NK-92 (cell line): ENCODE measurements around the gene COL16A1.
"Not testable (repeated sequence)": the region's sequence is repeated elsewhere in the genome, so short reads cannot be mapped to it uniquely, and the experiment has no call there.

ENCODE experiments used
- DNase-seq: peaks from one replicate; lab custom pipeline; 2025; ENCODE audit not compliant: unreplicated experiment; lab: John Stamatoyannopoulos, UW

COL16A1 gene

DNA sequence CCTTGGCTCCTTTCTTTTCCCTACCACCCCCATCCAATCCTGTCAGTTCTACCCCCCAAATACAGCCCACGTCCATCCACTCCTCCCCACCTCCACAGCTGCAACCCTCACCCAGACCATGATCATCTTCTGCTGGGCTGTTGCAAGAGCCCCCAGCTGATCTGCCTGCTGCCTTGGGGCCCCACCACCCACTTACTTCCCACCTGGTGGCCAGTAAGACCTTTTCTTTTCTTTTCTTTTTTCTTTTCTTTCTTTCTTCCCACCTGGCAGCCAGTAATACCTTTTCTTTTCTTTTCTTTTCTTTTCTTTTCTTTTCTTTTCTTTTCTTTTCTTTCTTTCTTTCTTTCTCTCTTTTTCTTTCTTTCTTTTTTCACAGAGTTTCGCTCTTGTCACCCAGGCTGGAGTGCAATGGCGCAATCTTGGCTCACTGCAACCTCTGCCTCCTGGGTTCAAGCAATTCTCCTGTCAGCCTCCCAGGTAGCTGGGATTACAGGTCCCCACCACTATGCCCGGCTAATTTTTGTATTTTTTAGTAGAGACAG, 3.3 kb upstream of the COL16A1 start:
- DNase-seq, result not testable (repeated sequence)

DNA sequence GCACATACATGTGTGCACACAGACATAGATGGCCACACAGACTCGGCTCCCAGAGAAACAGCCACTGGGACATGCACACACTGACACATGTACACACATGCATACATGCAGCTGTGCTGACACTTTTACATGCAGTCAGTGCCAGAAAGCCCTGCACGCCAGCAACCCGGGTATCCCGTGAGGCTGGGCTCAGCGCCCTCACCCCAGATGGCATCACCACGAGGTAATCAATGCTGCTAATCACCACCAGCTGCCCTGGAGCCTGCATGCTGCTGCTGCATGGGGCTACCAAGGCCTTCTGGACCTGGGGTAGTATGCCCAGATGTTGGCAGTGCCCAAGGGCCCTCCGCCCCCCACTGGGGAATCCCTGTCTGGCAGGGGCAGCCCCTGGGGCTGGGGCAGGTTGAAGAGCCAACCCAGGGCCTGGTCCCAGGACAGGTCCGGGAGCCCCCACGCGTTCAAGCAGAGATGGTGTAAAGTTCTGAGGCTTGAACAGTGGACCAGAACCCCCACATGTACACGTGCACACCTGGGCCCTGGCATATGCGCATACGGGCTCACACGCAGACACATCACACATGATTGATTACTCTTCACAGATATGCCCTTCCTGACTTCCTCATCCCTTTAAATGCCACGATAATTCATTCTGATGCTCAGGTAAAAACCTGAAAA, 2.7 kb upstream of the COL16A1 start:
- DNase-seq, result no peak

DNA sequence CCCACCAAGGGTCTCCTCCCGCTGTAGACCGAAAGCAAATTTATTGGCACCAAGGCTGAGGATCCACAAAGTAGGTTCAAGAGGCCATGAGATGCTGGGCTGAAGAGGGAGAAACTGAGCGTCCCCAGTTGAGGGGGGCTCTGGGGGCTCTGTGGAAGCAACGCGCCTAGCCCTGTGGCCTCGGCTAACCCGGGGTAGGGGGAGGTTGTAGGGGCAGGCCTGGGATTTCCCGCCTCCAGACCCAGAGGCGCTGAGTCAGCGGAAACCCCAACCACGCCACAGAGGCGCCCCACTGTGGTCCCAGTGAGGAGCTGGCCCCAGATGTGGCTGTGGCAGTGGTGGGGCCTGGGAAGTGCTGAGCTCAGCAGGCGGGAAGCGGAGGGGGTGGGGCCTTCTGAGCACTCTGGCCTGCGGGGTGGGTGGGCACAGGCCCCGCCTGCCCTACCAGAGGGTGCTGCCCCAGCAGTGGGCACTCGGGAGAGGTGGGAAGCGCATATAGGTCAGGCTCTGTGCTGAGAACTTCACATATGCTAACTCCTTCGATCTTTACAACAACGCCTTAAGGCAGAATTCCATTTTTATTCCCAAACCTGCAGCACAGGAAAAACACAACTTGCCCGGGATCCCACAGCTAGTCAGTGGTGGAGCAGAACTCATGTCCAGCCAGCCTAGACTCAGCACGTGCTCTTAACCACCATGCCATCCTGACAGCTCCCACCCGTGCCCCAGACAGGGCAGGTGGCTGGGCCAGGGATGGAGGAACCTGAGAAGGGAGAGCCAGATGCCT, 1.5 kb upstream of the COL16A1 start:
- no peak for DNase-seq

DNA sequence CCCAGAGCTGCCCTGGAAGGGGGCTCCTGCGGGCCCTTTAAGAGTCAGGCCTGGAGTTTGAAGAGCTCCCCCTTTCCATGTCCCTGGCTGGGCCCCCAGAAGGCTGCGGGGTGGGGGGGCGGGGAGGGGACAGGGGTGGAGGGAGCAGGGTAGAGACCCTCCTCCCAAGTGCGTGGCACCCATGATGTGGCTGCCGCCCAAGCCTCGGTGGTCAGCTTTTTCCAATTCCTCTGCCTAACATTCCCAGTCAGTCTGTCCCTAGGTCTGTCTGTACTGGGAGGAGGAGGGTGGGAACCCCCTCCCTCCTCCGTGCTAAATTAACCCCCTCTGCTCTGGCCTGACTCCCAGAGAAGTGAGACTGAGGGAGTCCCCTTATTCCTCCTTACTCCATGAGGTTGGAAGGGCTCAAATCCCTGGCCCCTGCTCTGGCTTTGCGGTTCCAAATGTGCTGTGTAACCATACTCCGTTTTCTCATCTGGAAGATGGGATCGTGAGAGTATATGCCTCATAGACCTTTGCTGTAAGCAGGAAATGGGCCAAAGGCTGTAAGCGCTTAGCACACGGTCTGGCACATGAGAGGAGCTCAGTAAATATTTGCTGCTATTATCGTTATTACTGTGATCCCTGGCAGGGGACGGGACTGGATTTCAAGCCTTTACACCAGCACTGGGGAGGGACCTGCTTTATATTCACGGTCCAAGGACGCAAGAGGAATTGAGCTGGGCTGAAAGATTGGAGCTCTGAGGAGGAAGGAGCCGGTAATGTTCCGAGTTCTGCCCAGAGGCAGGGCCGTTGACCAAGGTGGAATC, 658 bp upstream of the COL16A1 start:
- DNase-seq, result no peak

DNA sequence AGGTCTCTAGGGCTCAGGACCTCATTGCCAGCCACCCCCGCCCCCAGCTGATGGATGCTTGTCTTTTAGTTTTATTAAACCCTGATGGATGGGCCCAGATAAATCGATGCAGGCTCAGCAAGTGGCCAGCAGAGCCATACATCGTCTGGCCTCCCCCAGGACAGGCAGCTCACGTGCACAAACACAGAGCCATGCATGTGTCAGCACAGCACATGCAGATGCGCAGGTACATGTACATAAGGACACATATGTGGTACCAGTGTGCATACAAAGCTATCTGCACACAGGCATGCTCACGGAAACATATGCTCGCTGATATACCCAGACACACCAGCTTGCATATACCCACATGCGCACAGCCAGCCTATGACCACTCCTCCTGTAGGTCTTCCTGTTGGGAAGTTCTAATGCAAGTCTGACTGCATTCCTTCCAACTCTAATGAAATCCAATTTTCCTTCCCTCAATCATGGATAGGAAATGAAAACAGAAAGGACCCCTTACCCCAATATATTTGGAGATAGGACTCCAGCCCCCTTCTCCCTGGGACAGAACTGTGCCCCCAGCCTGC, 897 bp downstream of the COL16A1 start:
- no peak for DNase-seq

DNA sequence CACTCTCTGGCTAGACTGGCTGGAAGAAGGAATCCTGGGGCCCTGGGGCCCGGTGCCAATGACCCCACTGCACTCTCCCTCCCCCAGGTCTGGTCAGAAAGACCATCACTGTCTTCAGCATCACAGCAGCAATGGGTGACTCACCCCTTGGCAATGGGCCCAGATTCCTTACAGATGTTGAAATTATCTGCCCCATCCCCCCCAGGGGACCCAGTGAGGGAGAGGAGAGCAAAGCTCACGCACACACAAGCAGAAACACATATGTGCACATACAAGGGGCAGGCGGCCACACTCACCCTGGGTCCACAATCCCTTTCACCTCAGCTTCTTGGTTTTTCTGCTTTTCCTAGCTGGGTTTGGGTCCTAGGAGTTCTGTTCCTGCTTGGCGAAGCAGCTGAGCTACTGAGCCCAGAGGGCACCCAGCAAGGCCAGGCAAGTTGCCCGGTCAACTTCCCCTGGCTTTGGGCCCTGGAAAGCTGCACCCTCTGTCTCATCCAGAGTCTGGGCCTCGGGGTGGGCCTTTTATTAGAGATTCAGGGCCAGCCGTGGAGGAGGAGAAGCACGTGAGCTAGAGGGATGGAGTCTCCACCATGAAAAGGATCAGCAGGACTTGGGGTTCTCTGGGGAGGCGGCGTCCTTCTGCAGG, 2.6 kb downstream of the COL16A1 start:
- DNase-seq, result no peak

DNA sequence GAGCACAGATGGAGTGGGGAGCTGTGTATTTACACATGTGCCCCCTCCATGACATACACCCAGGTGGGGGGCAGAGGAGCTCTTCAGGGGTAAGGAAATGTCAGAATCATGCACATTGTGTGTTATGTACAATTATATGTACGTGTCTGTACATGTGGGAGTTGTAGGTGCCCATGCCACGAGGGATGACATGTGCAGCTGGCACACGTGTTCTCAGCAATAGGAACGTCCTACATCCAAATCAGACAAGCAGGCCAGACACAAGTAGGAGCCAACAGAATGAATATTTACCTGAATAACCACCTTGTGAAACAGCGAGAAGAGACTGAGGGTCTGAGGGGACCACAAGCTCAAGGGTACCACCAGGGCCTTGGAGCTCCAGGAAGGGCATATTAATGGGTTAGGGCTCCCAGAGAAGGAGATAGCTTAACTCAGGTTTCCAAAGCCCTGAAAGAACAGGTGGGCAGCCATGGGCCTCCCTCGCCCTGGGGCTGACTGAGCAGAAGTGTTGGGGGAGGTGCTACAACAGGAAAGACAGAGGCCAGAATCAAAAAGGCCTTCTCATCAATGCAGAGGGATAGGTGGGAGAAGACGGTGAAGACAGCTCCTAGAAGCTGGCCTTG, 3.2 kb downstream of the COL16A1 start:
- no peak for DNase-seq

DNA sequence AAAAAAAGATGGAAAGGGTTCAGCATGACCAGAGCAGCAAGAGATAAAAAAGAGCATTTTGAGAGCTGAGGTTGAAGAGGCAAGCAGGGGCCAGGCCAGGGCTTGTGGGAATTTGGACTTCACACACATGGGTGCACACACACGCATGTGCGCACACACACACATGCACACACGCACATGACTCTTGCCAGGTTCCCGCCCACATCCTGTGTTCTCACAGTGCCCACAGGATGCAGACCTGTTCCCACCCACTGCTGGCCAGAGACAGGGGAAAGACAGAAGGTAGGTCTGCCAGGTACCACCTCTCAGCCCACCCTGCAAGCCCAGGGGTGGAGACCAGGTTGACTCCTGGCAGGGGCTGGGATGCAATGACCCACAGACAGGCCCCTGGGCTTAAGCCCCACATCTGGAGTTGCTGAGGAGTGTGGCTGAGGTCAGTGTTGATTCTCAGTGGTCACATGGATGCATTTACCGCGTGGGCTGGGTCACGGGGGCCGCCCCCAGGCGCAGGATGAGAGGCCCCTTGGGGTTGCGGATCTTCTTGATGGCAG, 4.4 kb downstream of the COL16A1 start:
- no peak for DNase-seq

DNA sequence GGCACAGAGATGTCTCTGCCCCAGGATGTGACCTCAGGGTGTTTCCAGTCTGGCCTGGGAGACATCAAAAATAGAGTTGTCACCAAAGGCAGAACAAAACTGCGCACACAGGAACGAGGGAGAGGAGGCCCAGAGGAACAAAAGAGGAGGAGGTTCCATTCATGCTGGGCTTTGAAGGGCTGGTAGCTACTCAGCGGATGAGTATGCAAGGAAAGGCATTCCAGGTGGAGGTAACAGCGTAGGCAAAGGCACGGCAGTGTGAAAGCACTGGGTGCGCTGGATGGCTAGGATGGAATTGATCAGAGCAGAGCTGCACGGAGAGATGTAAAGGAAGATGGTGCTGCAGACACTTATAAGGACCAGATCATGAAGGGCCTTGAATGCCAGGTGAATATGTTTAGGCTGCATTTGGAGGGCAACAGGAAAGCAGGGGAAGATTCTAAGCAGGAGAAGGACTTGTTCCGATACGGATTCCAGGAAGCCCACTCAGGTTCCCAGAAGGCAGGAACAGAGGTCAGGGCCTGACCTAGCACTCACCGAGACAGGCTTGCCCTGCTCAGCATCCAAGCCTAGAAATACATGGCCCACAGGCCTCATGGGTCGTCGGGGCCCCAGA, 6.3 kb downstream of the COL16A1 start:
- no peak for DNase-seq

DNA sequence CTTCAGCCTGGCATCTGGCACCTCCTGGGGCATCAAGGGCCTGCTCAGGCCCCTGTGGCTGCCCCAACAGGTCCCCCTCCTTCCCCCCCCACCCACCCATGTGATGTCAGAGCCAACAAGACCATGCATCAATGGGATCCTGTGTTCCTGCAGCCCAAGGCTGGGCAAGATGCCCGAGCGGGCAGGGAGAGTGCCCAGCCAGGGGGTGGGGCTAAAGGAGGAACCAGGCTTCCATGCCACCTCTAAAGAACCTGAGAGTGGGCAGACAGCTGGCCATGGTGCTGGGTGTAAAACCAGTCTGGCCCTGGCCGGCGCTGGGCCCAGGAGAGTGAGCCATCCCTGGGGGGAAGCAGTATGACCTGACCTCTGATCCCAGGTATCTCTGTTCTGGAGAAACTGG, 7.6 kb downstream of the COL16A1 start:
- DNase-seq, result no peak

DNA sequence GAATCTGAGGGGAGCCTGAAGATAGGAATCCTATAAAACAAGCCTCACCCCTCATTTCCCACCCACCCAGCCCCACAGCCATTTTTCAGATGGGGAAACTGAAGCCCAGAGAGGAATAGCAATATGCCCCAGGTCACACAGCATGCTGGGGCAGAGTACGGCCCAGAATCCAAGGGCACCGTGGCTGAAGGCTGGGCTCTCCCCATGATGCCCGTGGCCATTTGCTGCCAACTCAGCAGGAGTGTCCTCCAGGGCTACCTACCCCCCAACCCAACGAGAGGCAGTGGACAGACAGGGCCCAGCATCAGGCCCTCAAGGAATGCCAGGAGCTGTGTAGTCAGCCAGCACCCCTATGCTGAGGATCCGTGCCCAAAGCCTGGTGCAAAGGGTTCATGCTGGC, 8.5 kb downstream of the COL16A1 start:
- no peak for DNase-seq

DNA sequence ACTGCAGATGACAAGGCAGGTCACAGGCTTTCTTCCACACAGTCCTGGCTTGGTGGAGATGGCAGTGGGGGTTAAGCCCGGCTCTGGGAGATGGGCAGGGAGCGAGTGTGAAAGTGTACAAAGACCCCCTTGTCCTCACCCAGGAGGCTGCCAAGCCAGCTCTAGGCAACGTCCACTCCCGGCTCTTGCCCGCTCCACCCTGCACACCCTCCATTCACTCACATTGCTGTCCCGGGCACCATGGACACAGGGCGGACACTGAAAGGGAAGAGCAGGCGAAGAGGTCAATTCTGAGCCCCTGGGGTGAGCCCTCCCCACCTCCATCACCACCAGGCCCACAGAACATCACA, 8.9 kb downstream of the COL16A1 start:
- no peak for DNase-seq

DNA sequence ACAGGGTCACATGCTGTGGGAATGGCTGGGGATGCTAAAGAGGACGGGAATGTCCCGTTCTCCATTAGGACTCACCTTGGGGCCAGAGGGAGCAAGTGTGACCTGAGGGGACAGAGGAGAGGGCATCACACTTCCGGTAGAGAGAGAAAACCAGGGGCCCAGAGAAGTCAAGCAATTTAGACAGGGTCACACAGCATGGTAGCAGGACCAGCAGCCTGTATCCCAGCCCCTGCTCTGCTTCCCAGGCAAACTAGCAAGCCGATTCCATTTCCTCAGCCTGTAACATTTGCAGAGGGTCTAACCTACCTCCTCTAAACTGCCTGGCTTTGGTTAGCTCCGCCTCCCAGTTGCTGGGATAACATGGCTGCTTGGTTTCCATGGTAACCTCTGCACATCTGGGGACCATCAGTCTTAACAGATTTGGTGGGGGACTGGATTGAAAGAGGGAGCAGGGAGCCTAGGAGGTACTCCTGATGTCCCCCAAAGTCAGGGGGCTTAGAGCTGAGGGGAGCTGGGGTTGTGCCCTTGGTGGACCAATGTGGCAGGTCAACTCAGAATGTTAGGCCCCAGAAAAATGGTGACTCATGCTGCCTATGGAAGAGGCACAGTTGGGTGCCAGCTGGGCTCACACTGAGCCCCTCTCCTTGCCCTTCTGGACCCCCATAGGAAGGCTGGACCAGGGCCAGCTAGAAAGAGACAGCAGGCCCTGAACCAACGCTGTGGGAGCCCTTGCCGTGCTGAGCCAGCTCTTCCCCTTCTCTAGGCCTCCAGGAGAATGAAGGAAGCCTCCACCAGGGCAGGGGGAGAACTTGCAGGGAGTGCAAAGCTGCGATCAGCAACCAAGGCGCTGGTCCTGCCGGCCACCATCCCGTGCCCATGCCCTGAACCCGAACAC, 9.5 kb downstream of the COL16A1 start:
- DNase-seq, result no peak

DNA sequence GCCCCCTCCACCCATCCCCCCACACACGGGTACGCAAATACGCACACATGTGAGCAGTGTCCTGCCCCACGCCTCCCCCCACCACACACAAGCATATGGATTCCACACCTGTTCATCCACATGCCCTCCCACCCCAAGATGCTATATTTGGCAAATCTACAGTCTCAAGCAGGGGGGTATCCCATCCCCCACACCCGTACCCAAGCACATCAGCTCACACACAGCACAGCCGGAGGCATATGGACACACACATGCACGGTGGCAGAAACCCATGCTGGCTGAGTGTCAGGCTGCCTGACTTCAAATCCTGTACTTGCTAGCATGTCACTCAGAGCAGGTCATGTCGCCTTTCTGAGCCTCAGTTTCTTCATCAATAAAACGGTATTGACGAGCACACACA, 10.6 kb downstream of the COL16A1 start:
- DNase-seq, result no peak

DNA sequence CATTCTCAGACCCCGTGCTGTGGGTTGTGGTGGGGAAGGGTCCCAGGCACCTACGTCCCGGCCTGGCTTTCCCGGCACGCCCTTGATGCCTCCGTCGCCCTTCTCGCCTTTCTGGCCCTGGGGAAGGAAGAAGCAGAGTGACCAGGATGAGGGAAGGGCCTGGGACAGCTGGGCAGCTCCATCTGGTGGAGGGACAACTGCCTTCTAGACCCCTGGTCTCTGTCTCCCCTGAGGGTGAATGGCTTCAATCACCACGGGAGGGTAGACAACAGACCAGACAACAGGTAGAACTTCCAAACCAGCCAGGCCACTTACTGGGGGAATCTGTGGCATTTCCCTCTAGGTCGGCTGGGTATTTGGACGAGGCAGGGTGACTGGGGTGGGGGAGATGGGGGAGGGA, 11.9 kb downstream of the COL16A1 start:
- no peak for DNase-seq

DNA sequence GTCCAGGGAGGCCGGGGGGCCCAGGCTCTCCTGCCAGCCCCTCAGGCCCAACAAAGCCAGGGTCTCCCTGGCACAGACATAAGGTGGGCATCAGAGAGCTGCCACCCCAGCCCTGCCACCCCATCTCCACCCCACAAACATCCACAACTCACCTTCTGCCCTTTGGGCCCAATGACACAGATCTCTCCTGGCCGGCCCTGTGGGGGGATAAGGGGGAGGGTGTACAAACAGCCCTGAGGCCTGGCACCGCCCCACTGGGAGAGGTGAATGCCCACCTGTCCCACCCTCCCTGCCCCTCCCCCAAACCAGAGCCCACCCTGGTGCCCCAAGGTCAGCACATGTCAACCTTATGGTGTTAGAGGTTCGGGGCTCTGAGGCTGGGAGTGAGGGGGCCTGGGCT, 12.4 kb downstream of the COL16A1 start:
- no peak for DNase-seq

DNA sequence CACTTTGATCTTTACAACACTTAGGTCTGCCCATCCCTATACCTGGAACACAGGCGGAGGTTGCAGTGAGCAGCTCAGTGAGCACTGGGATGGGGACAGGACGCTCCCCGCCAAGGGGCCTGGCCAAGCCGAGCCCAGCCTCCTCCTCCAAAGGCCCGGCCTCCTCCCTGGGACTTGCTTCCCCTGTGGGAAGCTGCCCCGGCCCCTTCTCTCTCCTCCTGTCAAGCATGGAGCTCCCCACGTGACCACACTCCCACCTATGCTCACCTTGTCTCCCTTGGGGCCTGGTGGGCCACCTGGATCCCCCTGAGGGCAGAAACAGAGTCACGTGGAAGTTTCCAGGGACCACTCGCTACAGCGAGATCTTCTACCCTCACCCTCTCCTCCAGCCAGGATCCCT, 12.9 kb downstream of the COL16A1 start:
- DNase-seq, result no peak

DNA sequence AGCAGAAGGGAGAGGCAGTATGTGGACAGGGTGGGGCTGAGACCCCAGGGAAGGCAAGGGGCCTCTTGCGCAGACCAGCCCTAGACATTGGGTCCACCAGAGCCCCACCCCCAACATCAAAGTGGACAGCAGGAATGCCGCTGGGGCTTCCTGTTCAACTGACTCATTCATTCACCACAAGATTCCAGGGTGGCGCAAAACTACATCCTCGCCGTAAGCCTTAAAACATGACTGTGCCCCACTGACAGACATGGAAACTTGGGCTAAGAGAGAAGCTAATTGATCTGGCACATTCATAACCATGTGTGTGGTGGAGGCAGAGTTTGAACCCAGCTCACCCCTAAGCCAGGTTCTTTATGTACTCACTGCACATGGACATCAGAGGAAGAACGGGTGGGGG, 14.0 kb downstream of the COL16A1 start:
- no peak for DNase-seq

DNA sequence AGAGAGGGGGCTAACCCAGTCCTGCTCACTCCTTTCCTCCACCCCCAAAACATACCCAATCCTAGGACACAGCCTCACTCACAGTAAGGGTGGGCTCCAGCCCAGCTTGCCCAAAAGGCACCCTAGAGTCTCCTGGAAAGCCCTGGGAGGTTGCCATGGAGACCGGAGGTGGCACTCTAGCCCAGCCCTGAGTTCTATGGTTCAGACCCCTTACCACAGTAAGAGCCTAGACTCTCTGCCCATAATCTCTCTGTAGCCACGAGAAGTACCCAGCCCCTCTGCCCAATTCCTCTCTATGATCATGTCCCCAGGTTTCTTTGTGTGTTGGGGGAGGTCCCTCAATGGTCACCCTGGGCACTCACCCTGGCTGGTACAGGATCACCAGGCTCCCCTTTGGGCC, 14.4 kb downstream of the COL16A1 start:
- no peak for DNase-seq
